ENCODE data around the gene TOP2A.

TOP2A gene

DNA sequence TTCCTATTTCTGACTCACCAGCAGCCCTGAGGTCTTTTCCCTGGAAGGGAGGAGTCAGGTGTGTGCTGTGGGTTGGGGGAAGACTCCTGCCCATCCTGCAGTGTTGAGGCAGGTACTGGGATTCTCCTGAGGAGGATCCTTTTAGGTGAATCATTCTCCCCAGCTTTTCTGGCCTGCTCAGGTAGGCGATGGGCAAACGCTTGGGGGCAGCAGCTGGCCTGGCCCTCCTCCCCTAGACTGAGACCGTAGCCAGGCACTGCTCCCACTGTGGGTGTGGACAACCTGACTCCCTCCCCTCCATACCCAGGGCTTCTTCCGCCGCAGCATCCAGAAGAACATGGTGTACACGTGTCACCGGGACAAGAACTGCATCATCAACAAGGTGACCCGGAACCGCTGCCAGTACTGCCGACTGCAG, 68.2 kb downstream of the TOP2A start:
- H3K27me3 ChIP-seq (ENCODE audit: insufficient read depth, low read length), result no peaks in the 10 kb centered on the region
- H3K4me3 ChIP-seq (ENCODE audit: low read depth, low read length), result no peak overlapping the region
- H3K36me3 ChIP-seq (ENCODE audit: insufficient read depth, low read length), result peaks cover 6% of the 10 kb centered on the region; the same call in 1 of the 2 replicates
- peaks cover 68% of the 10 kb centered on the region for H3K4me1 ChIP-seq (ENCODE audit: control insufficient read depth, insufficient read depth, low read length, unreplicated experiment)
- H3K79me2 ChIP-seq (ENCODE audit: control insufficient read depth, insufficient read depth, low read length, unreplicated experiment), result peaks cover 61% of the 10 kb centered on the region
- peak overlapping the region; percentile 7; the same call in 1 of the 2 replicates for H3K27ac ChIP-seq (ENCODE audit: low read depth, low read length)
- no peak overlapping the region for H2AFZ ChIP-seq (ENCODE audit: low read length, unreplicated experiment)

DNA sequence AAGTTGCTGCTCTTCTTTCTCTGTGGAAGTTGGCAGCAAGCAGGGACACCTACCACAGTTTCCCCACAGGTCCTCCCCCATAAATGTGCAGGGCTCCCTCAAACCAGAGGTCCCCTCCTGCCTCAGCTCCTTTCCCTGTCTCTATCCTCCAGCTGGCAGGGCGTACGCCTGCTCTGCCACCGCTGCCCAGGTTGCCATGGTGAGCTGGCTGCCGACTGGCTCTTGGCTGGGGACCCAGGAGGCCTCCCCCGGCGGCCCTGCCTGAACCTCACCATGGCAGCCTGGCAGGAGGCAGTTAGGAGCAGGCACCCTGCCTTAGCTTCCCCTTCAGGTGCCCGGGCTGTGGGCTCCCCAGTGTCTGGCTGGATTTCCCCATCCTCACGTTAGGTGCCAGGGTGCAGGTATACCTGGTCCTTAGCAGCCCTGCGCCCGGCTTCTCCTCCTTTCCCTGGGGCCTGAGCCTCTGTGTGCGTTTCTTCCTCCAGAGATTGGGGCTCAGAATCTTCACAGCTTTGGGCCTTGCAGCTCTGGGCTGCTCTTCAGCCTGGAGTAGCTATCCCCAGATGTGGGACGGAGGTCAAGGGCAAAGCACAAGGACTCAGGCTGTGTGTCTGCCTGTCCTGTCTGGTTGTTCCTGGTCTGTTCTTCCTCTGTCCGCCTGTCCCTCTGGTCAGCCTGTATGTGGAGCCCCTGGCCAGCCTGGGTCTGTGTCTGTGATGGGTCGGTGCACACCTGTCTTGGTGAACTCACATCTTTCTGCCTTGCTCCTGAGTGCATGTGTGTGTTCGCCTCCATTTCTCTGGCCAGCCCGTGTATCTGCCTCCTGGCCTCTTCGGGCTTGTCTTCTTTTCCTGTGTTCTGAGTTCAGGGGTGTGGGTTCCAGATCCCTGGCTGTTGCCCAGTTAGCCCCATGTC, 68.9 kb downstream of the TOP2A start:
- Histone ChIP-seq H3K79me2 (ENCODE audit: control insufficient read depth, insufficient read depth, low read length, unreplicated experiment) (peaks cover 68% of the 10 kb centered on the region), H3K27me3 (ENCODE audit: insufficient read depth, low read length) (no peaks in the 10 kb centered on the region), H2AFZ (ENCODE audit: low read length, unreplicated experiment) (no peak overlapping the region), H3K4me3 (ENCODE audit: low read depth, low read length) (no peak overlapping the region), H3K36me3 (ENCODE audit: insufficient read depth, low read length) (peaks cover 6% of the 10 kb centered on the region; the same call in 1 of the 2 replicates), H3K27ac (ENCODE audit: low read depth, low read length) (peak overlapping the region; percentile 7; the same call in 1 of the 2 replicates), H3K4me1 (ENCODE audit: control insufficient read depth, insufficient read depth, low read length, unreplicated experiment) (peaks cover 75% of the 10 kb centered on the region)

DNA sequence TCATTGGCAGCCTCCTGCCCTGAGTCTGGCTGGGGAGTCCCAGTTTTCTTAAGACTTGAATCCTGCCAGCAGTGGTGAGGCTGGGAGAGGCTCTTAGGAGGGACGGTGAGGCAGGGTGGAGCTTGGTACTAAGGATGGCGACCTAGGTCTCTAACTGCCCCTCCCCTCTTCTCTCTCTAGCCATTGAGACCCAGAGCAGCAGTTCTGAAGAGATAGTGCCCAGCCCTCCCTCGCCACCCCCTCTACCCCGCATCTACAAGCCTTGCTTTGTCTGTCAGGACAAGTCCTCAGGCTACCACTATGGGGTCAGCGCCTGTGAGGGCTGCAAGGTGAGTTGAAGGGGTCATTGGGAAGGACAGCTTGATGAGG, 69.6 kb downstream of the TOP2A start:
- no peak overlapping the region; the same call in 1 of the 2 replicates for H3K27ac ChIP-seq (ENCODE audit: low read depth, low read length)
- H3K27me3 ChIP-seq (ENCODE audit: insufficient read depth, low read length), result no peaks in the 10 kb centered on the region
- H3K36me3 ChIP-seq (ENCODE audit: insufficient read depth, low read length), result peaks cover 6% of the 10 kb centered on the region; the same call in 1 of the 2 replicates
- H2AFZ ChIP-seq (ENCODE audit: low read length, unreplicated experiment), result no peak overlapping the region
- H3K4me3 ChIP-seq (ENCODE audit: low read depth, low read length), result no peak overlapping the region
- peaks cover 80% of the 10 kb centered on the region for H3K4me1 ChIP-seq (ENCODE audit: control insufficient read depth, insufficient read depth, low read length, unreplicated experiment)
- peaks cover 75% of the 10 kb centered on the region for H3K79me2 ChIP-seq (ENCODE audit: control insufficient read depth, insufficient read depth, low read length, unreplicated experiment)

DNA sequence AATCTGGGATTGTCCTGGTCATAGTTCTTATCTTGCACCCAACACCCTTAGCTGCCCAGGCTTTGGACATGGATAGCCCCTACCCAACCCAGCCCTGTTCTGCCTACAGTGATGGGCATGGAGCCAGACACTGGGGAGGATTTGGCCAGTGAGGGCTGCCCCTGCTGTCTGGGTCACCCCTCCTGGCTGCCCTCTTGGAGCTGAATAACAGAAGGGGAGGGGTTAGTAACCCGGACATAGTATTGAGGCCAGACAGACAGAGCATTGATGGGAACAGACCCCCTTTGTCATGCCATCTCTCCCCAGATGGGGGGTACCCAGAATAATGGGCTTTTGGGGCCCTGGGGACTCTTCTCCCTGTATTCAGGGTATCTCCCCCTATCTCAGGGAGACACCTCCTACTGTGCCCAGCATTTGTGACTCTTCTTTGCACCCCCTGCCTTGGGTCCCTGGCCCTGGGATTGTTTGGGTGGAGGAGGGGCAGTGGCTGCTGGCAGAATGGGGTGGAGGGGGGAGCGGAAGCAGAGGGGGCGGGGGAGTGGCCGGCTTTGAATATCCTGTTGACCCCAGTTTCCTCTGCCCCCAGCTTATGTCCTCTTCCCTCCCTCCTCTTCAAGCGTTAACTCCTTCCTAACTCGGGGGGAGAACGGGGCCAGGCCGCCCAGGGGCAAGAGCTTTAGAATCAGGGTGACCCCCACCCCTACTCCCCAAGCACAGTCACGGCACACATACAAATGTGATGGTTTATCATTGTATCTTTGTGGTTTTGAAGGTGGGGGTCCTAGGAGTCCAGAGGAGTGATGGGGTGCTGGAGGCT, 70.2 kb downstream of the TOP2A start:
- Histone ChIP-seq H3K4me3 (ENCODE audit: low read depth, low read length) (no peak overlapping the region), H3K27ac (ENCODE audit: low read depth, low read length) (no peak overlapping the region; the same call in 1 of the 2 replicates), H3K79me2 (ENCODE audit: control insufficient read depth, insufficient read depth, low read length, unreplicated experiment) (peaks cover 81% of the 10 kb centered on the region), H3K4me1 (ENCODE audit: control insufficient read depth, insufficient read depth, low read length, unreplicated experiment) (peaks cover 77% of the 10 kb centered on the region), H3K36me3 (ENCODE audit: insufficient read depth, low read length) (peaks cover 6% of the 10 kb centered on the region; the same call in 1 of the 2 replicates), H3K27me3 (ENCODE audit: insufficient read depth, low read length) (no peaks in the 10 kb centered on the region), H2AFZ (ENCODE audit: low read length, unreplicated experiment) (no peak overlapping the region)

DNA sequence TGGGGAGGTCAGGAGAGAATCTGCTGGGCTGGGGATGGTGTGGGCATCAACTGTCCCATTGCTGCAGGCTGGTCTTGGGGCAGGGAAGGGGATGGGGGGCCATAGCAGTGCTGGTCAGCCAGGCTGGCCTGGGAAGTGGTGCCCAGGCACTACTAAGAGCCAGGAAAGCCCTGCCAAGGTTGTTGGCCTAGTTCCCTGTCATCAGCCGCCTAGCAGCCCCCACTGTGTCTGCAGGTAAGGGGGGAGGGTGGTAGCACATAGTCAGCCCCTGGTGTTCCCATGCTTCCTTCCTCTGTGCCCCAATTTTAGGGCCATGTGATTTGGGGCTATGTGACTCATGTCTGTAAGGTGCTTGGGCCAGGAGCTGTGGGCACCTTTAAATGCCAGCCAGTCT, 70.9 kb downstream of the TOP2A start:
- H3K27ac ChIP-seq (ENCODE audit: low read depth, low read length), result no peak overlapping the region
- peaks cover 6% of the 10 kb centered on the region; the same call in 1 of the 2 replicates for H3K36me3 ChIP-seq (ENCODE audit: insufficient read depth, low read length)
- peaks cover 74% of the 10 kb centered on the region for H3K4me1 ChIP-seq (ENCODE audit: control insufficient read depth, insufficient read depth, low read length, unreplicated experiment)
- no peak overlapping the region for H3K4me3 ChIP-seq (ENCODE audit: low read depth, low read length)
- H3K27me3 ChIP-seq (ENCODE audit: insufficient read depth, low read length), result no peaks in the 10 kb centered on the region
- H2AFZ ChIP-seq (ENCODE audit: low read length, unreplicated experiment), result no peak overlapping the region
- peaks cover 84% of the 10 kb centered on the region for H3K79me2 ChIP-seq (ENCODE audit: control insufficient read depth, insufficient read depth, low read length, unreplicated experiment)

DNA sequence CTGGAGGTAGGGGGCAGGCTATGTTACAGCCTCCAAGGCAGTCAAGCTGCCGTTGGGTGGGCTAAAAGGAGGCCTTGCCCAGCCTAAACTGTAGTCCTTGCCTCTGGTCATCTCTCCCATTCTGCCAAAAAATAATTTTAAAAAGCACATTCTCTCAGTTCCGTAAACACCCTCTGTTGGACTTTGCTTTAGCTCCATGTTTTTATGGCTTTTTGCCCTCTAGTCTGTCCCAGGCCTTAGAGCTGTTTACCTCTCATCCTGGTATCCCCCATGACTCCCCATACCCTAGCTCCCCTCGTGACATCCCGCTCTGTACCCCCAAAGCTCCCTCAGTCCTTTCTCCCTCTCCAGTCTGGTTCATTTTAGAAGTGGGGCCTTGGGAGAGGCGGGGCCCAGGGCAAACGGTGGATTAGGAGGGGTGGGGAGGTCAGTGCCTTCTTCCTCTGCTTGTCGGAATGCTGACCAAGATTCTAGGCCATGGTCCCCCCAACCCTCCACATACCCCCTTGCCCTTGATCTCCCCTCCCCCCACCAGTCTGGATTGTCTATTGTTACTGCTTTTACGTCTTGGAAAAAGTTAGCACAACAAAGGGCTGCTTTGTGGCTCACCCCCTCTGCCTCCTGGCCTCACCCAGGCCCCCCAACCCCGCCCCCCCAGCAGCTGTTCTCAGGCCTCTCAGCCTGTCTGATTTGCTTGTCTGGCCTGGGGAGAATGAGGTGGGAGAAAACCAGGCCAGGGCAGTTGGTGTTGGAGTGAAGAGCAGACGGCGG, 71.5 kb downstream of the TOP2A start:
- Histone ChIP-seq H3K79me2 (ENCODE audit: control insufficient read depth, insufficient read depth, low read length, unreplicated experiment) (peaks cover 78% of the 10 kb centered on the region), H3K4me3 (ENCODE audit: low read depth, low read length) (peak overlapping the region; percentile 90)

DNA sequence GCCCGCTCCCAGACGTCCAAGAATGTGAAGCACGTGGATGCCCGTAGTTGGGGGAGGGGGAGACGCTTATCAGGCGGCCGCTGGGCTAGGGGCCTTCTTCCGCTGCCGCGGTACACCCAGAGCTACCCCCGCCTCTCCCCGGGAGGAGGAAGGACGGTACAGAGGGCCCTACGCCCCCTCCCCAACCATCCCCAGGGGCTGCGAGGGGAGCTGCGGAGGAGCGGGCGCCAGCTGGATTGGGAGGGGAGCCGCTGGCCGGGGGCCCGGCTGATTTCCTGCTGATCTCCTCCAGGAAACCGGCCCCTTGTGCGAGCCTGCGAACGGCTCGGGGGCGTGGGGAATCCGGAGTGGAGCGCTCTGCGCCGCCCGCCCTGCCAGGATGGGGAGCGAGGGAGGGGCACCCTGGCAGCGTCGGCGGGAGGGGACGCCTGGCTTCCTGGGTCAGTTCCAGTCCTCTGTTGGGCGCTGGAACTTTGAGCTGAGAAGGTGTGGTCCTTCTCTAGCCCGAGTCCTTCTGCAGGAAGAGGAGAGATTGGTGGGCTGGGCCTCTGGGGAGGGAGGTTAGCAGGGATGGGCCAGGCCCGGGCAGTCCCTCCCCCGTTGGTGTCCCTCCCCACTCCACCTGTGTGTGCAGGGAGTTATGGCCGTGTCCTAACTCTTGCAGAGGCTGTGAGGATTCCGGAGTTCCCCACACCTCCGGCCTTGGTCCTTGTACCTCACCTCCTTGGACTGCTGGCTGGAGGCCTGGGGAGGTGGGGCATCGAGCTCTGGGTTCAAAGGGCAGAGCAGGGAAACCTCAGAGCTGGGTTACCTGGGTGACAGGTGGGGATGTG, 72.3 kb downstream of the TOP2A start:
- no peak overlapping the region for H2AFZ ChIP-seq (ENCODE audit: low read length, unreplicated experiment)
- H3K36me3 ChIP-seq (ENCODE audit: insufficient read depth, low read length), result peaks cover 6% of the 10 kb centered on the region; the same call in 1 of the 2 replicates
- peaks cover 81% of the 10 kb centered on the region for H3K4me1 ChIP-seq (ENCODE audit: control insufficient read depth, insufficient read depth, low read length, unreplicated experiment)
- H3K79me2 ChIP-seq (ENCODE audit: control insufficient read depth, insufficient read depth, low read length, unreplicated experiment), result peaks cover 77% of the 10 kb centered on the region
- peak overlapping the region; percentile 90 for H3K4me3 ChIP-seq (ENCODE audit: low read depth, low read length)
- H3K27ac ChIP-seq (ENCODE audit: low read depth, low read length), result peak overlapping the region; percentile 78
- H3K27me3 ChIP-seq (ENCODE audit: insufficient read depth, low read length), result no peaks in the 10 kb centered on the region

More for the DNA sequence above, 71.5 kb downstream of the TOP2A start:
- Histone ChIP-seq H3K27ac (ENCODE audit: low read depth, low read length) (peak overlapping the region; percentile 33; the same call in 1 of the 2 replicates), H2AFZ (ENCODE audit: low read length, unreplicated experiment) (no peak overlapping the region), H3K36me3 (ENCODE audit: insufficient read depth, low read length) (peaks cover 6% of the 10 kb centered on the region; the same call in 1 of the 2 replicates), H3K27me3 (ENCODE audit: insufficient read depth, low read length) (no peaks in the 10 kb centered on the region), H3K4me1 (ENCODE audit: control insufficient read depth, insufficient read depth, low read length, unreplicated experiment) (peaks cover 76% of the 10 kb centered on the region)

DNA sequence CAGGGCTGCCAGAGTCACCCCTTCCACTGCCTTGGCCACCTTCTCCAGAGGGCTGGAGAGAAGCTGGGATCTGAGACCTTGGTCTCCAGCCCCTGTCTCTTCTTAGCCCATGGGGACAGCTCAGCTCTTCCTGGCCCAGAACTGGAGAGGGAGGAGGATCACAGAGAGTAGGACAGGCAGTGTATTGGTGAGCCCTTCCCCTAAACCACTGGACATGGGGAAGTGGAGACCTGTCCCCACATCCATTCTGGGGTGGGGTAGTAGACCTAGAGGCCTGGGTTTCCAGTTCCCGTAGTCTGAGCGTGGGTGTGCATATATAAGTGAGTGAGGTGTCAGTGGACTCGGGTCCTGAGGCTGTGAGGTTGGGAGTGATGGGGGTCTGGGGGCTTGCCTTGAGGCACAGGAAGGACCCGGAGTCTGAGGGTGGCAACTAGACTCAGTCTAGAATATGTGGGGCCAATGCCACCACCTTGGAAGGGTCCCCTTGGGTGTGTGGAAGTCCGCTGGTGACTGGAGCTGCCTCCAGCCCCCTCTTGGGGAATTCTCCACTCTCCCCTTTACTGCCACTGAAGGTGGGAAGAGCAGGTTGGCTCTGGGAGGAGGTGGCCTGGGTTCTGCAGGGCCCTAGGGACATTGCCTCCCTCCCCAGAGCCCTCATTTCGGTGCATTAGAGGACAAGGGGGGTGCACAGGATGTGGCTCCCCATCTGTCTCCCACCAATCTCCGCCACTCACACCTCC, 73.1 kb downstream of the TOP2A start:
- peak overlapping the region; percentile 78 for H3K27ac ChIP-seq (ENCODE audit: low read depth, low read length)
- H2AFZ ChIP-seq (ENCODE audit: low read length, unreplicated experiment), result no peak overlapping the region
- peaks cover 71% of the 10 kb centered on the region for H3K79me2 ChIP-seq (ENCODE audit: control insufficient read depth, insufficient read depth, low read length, unreplicated experiment)
- peaks cover 2% of the 10 kb centered on the region; the same call in 1 of the 2 replicates for H3K36me3 ChIP-seq (ENCODE audit: insufficient read depth, low read length)
- H3K4me1 ChIP-seq (ENCODE audit: control insufficient read depth, insufficient read depth, low read length, unreplicated experiment), result peaks cover 73% of the 10 kb centered on the region
- H3K4me3 ChIP-seq (ENCODE audit: low read depth, low read length), result peak overlapping the region; percentile 90
- H3K27me3 ChIP-seq (ENCODE audit: insufficient read depth, low read length), result no peaks in the 10 kb centered on the region
